MM.1S (cell line): ENCODE data around the gene GPR82.

Experiments
- DNase-seq: peaks from one replicate; pipeline ENCODE4 v3.0.0-alpha.2; 2015
- H2AFZ ChIP-seq: fragments of 300-600 bp; sonication (generic); 2 replicates; pipeline ENCODE4 v1.6.0; 2016; ENCODE audit warnings: antibody characterized with exemption, low read length
- H3F3A ChIP-seq: fragments of 300-600 bp; sonication (generic); 2 replicates; pipeline ENCODE4 v1.6.1; 2016; ENCODE audit warnings: mild to moderate bottlenecking, antibody characterized with exemption, low read length, moderate library complexity, mixed read lengths; ENCODE audit not compliant: insufficient read depth
- H3K27ac ChIP-seq: fragments of 300-600 bp; sonication (generic); 2 replicates; pipeline ENCODE4 v1.5.1; 2016; ENCODE audit warnings: mild to moderate bottlenecking, low read length
- H3K27me3 ChIP-seq: fragments of 300-600 bp; sonication (generic); replicated peaks from 2 replicates; pipeline ENCODE4 v1.6.0; 2016; ENCODE audit warnings: low read length; ENCODE audit not compliant: insufficient read depth
- H3K36me3 ChIP-seq: fragments of 300-600 bp; sonication (generic); replicated peaks from 2 replicates; pipeline ENCODE4 v1.6.1; 2016; ENCODE audit warnings: mild to moderate bottlenecking, low read length, mixed read lengths; ENCODE audit not compliant: insufficient read depth
- H3K4me1 ChIP-seq: fragments of 300-600 bp; sonication (generic); 2 replicates; pipeline ENCODE4 v1.6.1; 2016; ENCODE audit warnings: low read length, mixed read lengths
- H3K4me2 ChIP-seq: fragments of 300-600 bp; sonication (generic); 2 replicates; pipeline ENCODE4 v1.6.0; 2016; ENCODE audit warnings: low read depth, low read length
- H3K4me3 ChIP-seq: fragments of 300-600 bp; sonication (generic); 2 replicates; pipeline ENCODE4 v1.5.1; 2016; ENCODE audit warnings: low read length, mixed read lengths
- H3K79me2 ChIP-seq: fragments of 300-600 bp; sonication (generic); 2 replicates; pipeline ENCODE4 v1.6.1; 2016; ENCODE audit warnings: mixed run types, low read length, mixed read lengths
- H3K9ac ChIP-seq: fragments of 300-600 bp; sonication (generic); 2 replicates; pipeline ENCODE4 v1.6.1; 2016; ENCODE audit warnings: low read length, mixed read lengths
- H3K9me2 ChIP-seq: fragments of 300-600 bp; sonication (generic); replicated peaks from 2 replicates; pipeline ENCODE4 v1.6.1; 2016; ENCODE audit warnings: mild to moderate bottlenecking, low read length, mixed read lengths; ENCODE audit not compliant: insufficient read depth
- H3K9me3 ChIP-seq: fragments of 300-600 bp; sonication (generic); replicated peaks from 2 replicates; pipeline ENCODE4 v1.6.1; 2016; ENCODE audit warnings: mild to moderate bottlenecking, low read length, mixed read lengths; ENCODE audit not compliant: insufficient read depth
- H4K20me1 ChIP-seq: fragments of 300-600 bp; sonication (generic); 2 replicates; pipeline ENCODE4 v1.6.1; 2016; ENCODE audit warnings: mild to moderate bottlenecking, low read length, moderate library complexity, mixed read lengths; ENCODE audit not compliant: insufficient read depth
- CTCF ChIP-seq: fragments of 300-600 bp; sonication (generic); IDR thresholded peaks from 2 replicates; pipeline ENCODE4 v1.5.1; 2016; ENCODE audit warnings: antibody characterized with exemption, low read length, mixed read lengths
- EZH2 ChIP-seq: fragments of 300-600 bp; sonication (generic); optimal IDR thresholded peaks from 2 replicates; pipeline ENCODE3; 2017; ENCODE audit warnings: low read depth, mild to moderate bottlenecking, antibody characterized with exemption, low read length, mixed read lengths
- EZH2phosphoT487 ChIP-seq: fragments of 300-600 bp; sonication (generic); IDR thresholded peaks from 2 replicates; pipeline ENCODE4 v1.6.1; 2018; ENCODE audit warnings: antibody characterized with exemption, low read length

The GPR82 gene

GRCh38 chrX:41688156-41688555 lies 35.8 kb upstream of the GPR82 start:
- Histone ChIP-seq H4K20me1 (no peaks in the 10 kb centered on the region), H3K9ac (no peak overlapping the region), H2AFZ (no peak overlapping the region), H3K9me2 (no peaks in the 10 kb centered on the region), H3F3A (no peaks in the 10 kb centered on the region), H3K36me3 (no peaks in the 10 kb centered on the region), H3K4me2 (no peak overlapping the region), H3K9me3 (no peaks in the 10 kb centered on the region), H3K4me1 (no peaks in the 10 kb centered on the region), H3K27me3 (no peaks in the 10 kb centered on the region), H3K4me3 (no peak overlapping the region), H3K79me2 (no peaks in the 10 kb centered on the region), H3K27ac (no peak overlapping the region)
- no peak for DNase-seq
- TF ChIP-seq CTCF: no peak
- no peak for TF ChIP-seq EZH2
- TF ChIP-seq EZH2phosphoT487: no peak

DNA sequence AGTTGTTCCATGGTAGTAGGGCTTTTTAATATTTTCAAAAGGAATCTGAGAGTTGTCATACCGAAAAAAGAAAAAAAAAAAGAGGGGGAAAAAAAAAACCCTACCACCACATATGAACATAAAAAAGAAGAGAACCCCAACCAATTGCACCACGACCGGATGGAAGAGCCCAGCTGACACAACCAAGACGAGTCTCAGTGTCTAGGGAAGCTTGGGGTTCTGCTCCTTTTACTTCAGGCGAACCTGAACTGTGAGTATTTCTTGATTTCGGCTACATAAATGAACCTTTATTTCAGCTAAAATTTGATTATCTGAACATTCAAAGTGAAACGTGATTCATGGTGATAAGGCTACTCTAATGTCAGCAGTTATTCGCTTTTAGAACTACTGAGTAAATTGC lies 35.1 kb upstream of the GPR82 start, which contains the start of gene GPR34:
TSS of gene GPR34 (plus strand) at position 139 of the 400 bp plus-strand sequence. CDS start 6,661 bp downstream, outside the sequence.
- Histone ChIP-seq H3K79me2 (no peaks in the 10 kb centered on the region), H4K20me1 (no peaks in the 10 kb centered on the region), H3K9me2 (no peaks in the 10 kb centered on the region), H3K36me3 (no peaks in the 10 kb centered on the region), H3K4me1 (no peaks in the 10 kb centered on the region), H3F3A (no peaks in the 10 kb centered on the region), H3K4me3 (no peak within 1 kb of the TSS), H3K4me2 (no peak within 1 kb of the TSS), H3K9ac (no peak within 1 kb of the TSS), H3K9me3 (no peaks in the 10 kb centered on the region), H3K27me3 (no peaks in the 10 kb centered on the region), H3K27ac (no peak within 1 kb of the TSS), H2AFZ (no peak within 1 kb of the TSS)
- DNase-seq: no peak
- TF ChIP-seq EZH2 (no peak), CTCF (no peak), EZH2phosphoT487 (no peak)

- H3K9me2 ChIP-seq: no peaks in the 10 kb centered on the region
- H3K4me2 ChIP-seq: no peak overlapping the region
- no peaks in the 10 kb centered on the region for H3F3A ChIP-seq
- no peak for DNase-seq
- H3K9ac ChIP-seq: no peak overlapping the region
- no peaks in the 10 kb centered on the region for H3K27me3 ChIP-seq
- H3K4me3 ChIP-seq: no peak overlapping the region
- no peaks in the 10 kb centered on the region for H3K4me1 ChIP-seq
- H3K9me3 ChIP-seq: no peaks in the 10 kb centered on the region
- no peaks in the 10 kb centered on the region for H4K20me1 ChIP-seq
- H3K36me3 ChIP-seq: no peaks in the 10 kb centered on the region
- H2AFZ ChIP-seq: no peak overlapping the region
- no peak overlapping the region for H3K27ac ChIP-seq
- TF ChIP-seq CTCF: no peak
- no peak for TF ChIP-seq EZH2phosphoT487
- no peak for TF ChIP-seq EZH2
- no peaks in the 10 kb centered on the region for H3K79me2 ChIP-seq
These were observed 34.3 kb upstream of the GPR82 start for GRCh38 chrX:41689711-41690110.
